ENCODE measurements around the gene RNF111. TPM values are rescaled to one million over a fixed set of nuclear protein-coding genes. Genes with fewer than 3 reads are reported as not detected.

The RNF111 gene
- total and polyA plus RNA-seq, 9 of the 15 experiments (the other 6 are each of a cell fraction or from before 2014, with no cell fraction given), result 7.9 to 26.0 (median 14.4) TPM

DNA sequence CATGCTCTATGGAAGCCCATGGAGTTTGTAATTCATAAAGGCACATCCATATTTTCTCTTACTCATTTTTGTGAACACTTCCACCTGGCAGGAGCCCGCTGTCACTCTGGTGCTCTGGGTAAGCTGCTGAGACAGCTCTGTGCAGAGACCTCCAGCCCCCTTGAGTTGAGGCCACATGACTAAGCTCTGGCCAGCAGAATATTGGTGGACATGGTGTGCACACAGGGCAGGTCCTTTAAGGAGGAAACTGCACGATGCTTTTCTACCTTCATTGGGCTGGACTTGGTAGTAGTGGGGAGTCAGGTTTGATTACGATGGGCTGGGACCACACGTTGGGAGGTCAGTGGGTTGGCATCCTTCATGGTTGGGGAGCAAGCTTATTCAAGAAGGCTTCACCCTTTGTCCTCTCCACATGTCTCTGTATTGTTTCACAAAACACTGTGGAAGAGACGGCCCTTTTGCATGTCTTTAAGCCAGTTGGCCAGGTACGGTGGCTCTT lies 146.5 kb downstream of the RNF111 start (continued):
- TF ChIP-seq, protein P1, sequence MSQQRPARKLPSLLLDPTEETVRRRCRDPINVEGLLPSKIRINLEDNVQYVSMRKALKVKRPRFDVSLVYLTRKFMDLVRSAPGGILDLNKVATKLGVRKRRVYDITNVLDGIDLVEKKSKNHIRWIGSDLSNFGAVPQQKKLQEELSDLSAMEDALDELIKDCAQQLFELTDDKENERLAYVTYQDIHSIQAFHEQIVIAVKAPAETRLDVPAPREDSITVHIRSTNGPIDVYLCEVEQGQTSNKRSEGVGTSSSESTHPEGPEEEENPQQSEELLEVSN (IDR thresholded peaks at IDR 0.05; ENCODE audit: borderline replicate concordance in 1 of 2, extremely low read depth in 1 of 2, insufficient read depth in 1 of 2, insufficient read length in 1 of 2, low read depth in 1 of 2, low read length in 1 of 2, poor library complexity in 1 of 2, severe bottlenecking in 1 of 2), result no peak
- TF ChIP-seq HDGF (IDR thresholded peaks at IDR 0.05), result no peak
- TF ChIP-seq, protein P2, sequence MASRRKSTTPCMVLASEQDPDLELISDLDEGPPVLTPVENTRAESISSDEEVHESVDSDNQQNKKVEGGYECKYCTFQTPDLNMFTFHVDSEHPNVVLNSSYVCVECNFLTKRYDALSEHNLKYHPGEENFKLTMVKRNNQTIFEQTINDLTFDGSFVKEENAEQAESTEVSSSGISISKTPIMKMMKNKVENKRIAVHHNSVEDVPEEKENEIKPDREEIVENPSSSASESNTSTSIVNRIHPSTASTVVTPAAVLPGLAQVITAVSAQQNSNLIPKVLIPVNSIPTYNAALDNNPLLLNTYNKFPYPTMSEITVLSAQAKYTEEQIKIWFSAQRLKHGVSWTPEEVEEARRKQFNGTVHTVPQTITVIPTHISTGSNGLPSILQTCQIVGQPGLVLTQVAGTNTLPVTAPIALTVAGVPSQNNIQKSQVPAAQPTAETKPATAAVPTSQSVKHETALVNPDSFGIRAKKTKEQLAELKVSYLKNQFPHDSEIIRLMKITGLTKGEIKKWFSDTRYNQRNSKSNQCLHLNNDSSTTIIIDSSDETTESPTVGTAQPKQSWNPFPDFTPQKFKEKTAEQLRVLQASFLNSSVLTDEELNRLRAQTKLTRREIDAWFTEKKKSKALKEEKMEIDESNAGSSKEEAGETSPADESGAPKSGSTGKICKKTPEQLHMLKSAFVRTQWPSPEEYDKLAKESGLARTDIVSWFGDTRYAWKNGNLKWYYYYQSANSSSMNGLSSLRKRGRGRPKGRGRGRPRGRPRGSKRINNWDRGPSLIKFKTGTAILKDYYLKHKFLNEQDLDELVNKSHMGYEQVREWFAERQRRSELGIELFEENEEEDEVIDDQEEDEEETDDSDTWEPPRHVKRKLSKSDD (conservative IDR thresholded peaks at IDR 0.05; ENCODE audit: low read length), result no peak
- TF ChIP-seq ZFX (CRISPR knock-in tag; IDR thresholded peaks at IDR 0.05), result no peak
- no peak for TF ChIP-seq NR3C1 (CRISPR knock-in tag; IDR thresholded peaks at IDR 0.05)
- no peak for TF ChIP-seq ETV5 (CRISPR knock-in tag; IDR thresholded peaks at IDR 0.05; ENCODE audit: low read depth)
- TF ChIP-seq SIN3A (IDR thresholded peaks at IDR 0.05; ENCODE audit: borderline replicate concordance in 2 of 2, control insufficient read depth in 1 of 2, low read depth in 2 of 2, low read length in 2 of 2), result no peak
- no peak for TF ChIP-seq SOX6 (IDR thresholded peaks at IDR 0.05)
- no peak for TF ChIP-seq RBM15 (IDR thresholded peaks at IDR 0.05; ENCODE audit: insufficient read depth, low read length)
- no peak for TF ChIP-seq PCBP2 (IDR thresholded peaks at IDR 0.05; ENCODE audit: low read depth, low read length, poor library complexity, severe bottlenecking)
- TF ChIP-seq SRSF7 (optimal IDR thresholded peaks at IDR 0.05; ENCODE audit: low read depth, low read length), result no peak
- TF ChIP-seq, protein P3, sequence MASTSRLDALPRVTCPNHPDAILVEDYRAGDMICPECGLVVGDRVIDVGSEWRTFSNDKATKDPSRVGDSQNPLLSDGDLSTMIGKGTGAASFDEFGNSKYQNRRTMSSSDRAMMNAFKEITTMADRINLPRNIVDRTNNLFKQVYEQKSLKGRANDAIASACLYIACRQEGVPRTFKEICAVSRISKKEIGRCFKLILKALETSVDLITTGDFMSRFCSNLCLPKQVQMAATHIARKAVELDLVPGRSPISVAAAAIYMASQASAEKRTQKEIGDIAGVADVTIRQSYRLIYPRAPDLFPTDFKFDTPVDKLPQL (IDR thresholded peaks at IDR 0.05; ENCODE audit: extremely low read depth, insufficient read length), result no peak

Data from K562 (cell line).